ENCODE data around the gene CGB5.
"Not testable (repeated sequence)": the region's sequence is repeated elsewhere in the genome, so short reads cannot be mapped to it uniquely, and the experiment has no call there.

The CGB5 gene

DNA sequence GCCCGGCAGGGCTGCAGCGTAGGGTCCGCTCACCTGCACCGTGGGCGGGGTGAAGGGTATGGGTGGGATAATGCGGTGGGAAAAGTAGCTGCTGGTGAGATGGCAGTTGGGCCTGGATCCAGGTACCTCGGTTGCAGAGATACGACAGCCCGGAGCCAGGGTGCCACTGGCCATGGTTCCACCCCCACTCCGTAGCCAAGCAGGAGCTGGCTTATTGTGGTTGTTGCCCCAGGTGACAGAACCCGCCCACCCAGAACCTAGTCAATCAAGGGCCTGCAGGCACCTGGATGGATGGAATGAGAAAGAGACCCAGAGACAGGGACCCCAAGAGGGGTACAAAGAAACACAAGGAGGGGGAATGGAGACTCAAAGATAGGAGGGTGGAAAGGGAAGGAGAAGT, 23.3 kb upstream of the CGB5 start:
- DNase-seq (ENCODE audit: low read depth), result no peak
- H3K4me3 ChIP-seq (ENCODE audit: low read depth, low read length), result no peak overlapping the region

GRCh38 chr19:49020931-49021895, 22.4 kb upstream of the CGB5 start:
- peak; percentile 27 for DNase-seq (ENCODE audit: low read depth)
- H3K4me3 ChIP-seq (ENCODE audit: low read depth, low read length), result no peak overlapping the region

DNA sequence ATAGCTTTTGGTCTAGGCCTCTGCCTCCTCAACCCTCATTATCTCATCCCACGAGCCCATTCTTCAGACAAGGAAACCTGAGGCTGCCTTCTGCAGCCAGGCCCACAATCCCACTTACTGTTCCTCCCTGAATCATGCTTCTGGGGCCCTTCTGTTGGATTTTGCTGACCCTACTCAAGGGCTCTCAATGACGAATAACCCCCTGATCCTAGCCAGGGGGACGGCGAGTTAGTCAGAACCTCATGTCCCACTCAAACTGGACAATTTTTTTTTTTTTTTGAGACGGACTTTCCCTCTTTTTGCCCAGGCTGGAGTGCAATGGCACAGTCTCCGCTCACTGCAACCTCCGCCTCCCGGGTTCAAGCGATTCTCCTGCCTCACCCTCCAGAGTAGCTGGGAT, 21.5 kb upstream of the CGB5 start:
- no peak overlapping the region for H3K4me3 ChIP-seq (ENCODE audit: low read depth, low read length)
- DNase-seq (ENCODE audit: low read depth), result no peak

- H3K4me3 ChIP-seq (ENCODE audit: low read depth, low read length); DNase-seq (ENCODE audit: low read depth): not testable (repeated sequence)
These were observed 19.4 kb upstream of the CGB5 start, which contains the start of gene CGB3 for GRCh38 chr19:49024233-49024632. TSS of gene CGB3 (minus strand) at chr19:49024333. CDS start at chr19:49023971, 362 bp downstream.

DNA sequence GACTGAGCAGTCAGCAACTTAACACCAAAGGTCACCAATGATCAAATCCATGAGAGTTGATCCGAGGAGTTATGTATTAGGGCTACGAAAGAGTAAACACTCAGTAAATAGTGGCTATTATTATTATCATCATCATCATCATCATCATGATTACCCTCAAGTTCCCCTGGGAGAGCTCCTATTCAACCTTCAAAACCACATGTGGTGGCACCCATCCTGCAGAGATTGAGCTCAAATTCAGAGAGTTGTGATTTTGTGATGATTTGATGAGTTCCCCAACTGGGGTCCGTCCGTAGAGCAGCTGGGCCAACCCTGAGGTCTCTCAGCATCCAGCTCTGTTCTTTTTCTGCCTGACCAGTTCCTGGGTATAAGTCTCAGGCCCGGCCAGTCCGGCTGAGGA, 18.6 kb upstream of the CGB5 start:
- not testable (repeated sequence) for H3K4me3 ChIP-seq (ENCODE audit: low read depth, low read length); DNase-seq (ENCODE audit: low read depth)

GRCh38 chr19:49025599-49025998, 18.0 kb upstream of the CGB5 start:
- not testable (repeated sequence) for DNase-seq (ENCODE audit: low read depth); H3K4me3 ChIP-seq (ENCODE audit: low read depth, low read length)

- DNase-seq (ENCODE audit: low read depth), result not testable (repeated sequence)
These were observed 15.0 kb upstream of the CGB5 start for GRCh38 chr19:49028686-49029085.

DNA sequence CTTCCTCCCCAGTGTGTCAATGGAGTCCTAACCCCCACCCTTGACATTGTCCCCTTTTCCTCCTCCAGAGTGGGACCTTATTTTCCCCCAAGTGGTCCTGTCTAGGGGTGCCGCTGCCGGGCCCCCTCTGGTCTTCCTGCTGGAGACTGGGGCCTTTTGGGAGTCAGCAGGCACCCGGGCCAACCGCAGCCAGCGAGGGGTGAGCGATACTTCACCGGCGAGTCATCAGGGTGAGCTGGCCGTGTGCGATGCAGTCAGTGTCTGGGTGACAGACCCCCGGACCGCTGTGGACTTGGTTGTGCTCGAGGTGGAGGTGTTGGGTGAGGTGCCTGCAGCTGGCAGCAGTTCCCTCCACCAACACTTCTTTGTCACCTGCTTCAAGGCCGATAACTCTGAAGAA, 13.9 kb upstream of the CGB5 start:
- H3K4me3 ChIP-seq (ENCODE audit: low read depth, low read length); DNase-seq (ENCODE audit: low read depth): not testable (repeated sequence)

More at GRCh38 chr19:49028686-49029085, 15.0 kb upstream of the CGB5 start:
- not testable (repeated sequence) for H3K4me3 ChIP-seq (ENCODE audit: low read depth, low read length)

GRCh38 chr19:49030323-49030722, 13.3 kb upstream of the CGB5 start:
- not testable (repeated sequence) for H3K4me3 ChIP-seq (ENCODE audit: low read depth, low read length); DNase-seq (ENCODE audit: low read depth)

DNA sequence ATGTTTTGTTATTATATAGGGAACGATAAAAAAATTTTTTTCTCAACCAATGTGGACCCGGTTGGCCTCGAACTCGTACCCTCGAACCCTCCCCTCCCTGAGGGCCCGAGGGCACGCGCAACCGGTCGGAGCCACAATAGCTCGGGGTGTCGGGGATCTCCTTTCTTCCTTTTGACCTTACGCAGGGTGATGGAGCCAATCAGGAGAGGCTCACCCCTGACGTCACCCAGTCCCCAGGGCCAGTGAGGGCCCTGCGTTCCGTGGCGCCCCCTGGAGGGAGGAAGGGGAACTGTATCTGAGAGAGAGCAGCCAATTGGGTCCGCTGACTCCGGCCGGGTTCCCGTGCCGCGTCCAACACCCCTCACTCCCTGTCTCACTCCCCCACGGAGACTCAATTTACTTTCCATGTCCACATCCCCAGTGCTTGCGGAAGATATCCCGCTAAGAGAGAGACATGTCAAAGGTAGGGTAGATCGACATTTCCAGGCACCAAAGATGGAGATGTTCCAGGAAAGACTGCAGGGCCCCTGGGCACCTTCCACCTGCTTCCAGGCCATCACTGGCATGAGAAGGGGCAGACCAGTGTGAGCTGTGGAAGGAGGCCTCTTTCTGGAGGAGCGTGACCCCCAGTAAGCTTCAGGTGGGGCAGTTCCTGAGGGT, 11.9 kb upstream of the CGB5 start, which contains the start of gene CGB2:
Gene CGB2, plus strand, starts transcription at position 249 of the 660 bp plus-strand sequence. Its CDS starts 206 bp downstream, at position 455.
- not testable (repeated sequence) for DNase-seq (ENCODE audit: low read depth); H3K4me3 ChIP-seq (ENCODE audit: low read depth, low read length)

DNA sequence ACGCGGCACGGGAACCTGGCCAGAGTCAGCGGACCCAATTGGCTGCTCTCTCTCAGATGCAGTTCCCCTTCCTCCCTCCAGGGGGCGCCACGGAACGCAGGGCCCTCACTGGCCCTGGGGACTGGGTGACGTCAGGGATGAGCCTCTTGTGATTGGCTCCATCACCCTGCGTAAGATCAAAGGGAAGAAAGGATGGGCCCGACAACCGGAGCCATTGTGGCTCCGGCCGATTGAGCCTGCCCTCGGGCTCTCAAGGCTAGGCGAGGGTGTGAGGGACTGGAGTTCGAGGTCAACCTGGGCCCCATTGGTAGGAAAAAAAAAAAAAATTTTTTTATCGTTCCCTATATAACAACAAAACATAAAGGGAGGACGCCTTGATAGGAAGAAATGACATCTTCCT, 6.8 kb upstream of the CGB5 start, which contains the start of gene CGB1:
Gene CGB1, minus strand, starts transcription at position 81 of the 400 bp plus-strand sequence. CDS start 184 bp downstream, outside the sequence.
- H3K4me3 ChIP-seq (ENCODE audit: low read depth, low read length); DNase-seq (ENCODE audit: low read depth): not testable (repeated sequence)

- not testable (repeated sequence) for DNase-seq (ENCODE audit: low read depth); H3K4me3 ChIP-seq (ENCODE audit: low read depth, low read length)
These were observed 5.5 kb upstream of the CGB5 start for GRCh38 chr19:49038111-49038510.

DNA sequence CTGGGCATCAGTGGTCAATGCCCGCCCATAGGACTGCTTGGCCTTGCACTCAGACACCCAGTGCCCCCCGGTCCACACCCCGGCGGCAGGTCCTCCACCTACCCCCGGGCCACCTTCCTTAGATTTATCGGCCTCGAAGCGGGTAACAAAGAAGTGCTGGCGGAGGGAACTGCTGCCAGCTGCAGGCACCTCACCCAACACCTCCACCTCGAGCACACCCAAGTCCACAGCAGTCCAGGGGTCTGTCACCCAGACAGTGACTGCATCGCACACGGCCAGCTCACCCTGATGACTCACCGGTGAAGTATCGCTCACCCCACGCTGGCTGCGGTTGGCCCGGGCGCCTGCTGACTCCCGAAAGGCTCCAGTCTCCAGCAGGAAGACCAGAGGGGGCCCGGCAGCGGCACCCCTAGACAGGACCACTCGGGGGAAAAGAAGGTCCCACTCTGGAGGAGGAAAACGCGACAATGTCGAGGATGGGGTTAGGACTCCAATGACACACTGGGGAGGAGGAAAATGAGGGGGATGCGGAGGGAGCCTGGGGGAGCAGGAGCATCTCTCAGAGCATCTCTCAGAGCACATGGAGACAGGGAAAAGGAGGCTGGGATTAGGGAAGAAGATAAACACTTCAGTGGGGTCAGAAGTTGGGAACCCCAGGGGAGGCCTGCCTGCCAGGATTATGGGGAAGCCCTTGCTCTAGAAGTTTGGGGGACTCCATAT, 4.9 kb upstream of the CGB5 start:
- H3K4me3 ChIP-seq (ENCODE audit: low read depth, low read length); DNase-seq (ENCODE audit: low read depth): not testable (repeated sequence)

DNA sequence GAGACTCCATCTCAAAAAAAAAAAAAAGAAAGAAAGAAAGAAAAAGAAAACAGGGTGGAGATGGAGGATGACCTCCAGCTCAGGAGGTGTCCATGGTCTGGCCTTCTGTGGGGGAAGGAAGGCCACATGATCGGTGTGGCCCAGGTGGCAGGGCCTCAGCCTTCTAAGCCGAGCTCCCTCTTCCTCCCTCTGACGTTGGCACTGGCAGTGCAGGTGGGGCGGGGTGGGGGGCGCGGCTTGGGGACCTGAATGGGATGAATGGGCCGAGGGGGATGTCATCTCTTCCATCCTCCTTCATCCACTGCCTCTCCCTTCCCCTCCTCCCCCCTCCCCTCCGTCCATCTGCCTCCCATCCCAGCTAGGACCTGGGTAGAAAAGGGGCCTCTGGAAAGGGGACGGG, 3.9 kb upstream of the CGB5 start:
- not testable (repeated sequence) for H3K4me3 ChIP-seq (ENCODE audit: low read depth, low read length); DNase-seq (ENCODE audit: low read depth)

DNA sequence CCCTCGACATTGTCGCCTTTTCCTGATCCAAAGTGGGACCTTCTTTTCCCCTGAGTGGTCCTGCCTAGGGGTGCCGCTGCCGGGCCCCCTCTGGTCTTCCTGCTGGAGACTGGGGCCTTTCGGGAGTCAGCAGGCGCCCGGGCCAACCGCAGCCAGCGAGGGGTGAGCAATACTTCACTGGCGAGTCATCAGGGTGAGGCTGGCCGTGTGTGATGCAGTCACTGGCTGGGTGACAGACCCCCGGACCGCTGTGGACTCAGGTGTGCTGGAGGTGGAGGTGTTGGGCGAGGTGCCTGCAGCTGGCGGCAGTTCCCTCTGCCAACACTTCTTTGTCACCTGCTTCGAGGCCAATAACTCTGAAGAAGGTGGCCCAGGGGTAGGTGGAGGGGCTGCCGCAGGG, 1.5 kb upstream of the CGB5 start:
- no peak for DNase-seq (ENCODE audit: low read depth)
- no peak overlapping the region for H3K4me3 ChIP-seq (ENCODE audit: low read depth, low read length)

- DNase-seq (ENCODE audit: low read depth); H3K4me3 ChIP-seq (ENCODE audit: low read depth, low read length): not testable (repeated sequence)
These were observed 982 bp upstream of the CGB5 start for GRCh38 chr19:49042666-49043065.

DNA sequence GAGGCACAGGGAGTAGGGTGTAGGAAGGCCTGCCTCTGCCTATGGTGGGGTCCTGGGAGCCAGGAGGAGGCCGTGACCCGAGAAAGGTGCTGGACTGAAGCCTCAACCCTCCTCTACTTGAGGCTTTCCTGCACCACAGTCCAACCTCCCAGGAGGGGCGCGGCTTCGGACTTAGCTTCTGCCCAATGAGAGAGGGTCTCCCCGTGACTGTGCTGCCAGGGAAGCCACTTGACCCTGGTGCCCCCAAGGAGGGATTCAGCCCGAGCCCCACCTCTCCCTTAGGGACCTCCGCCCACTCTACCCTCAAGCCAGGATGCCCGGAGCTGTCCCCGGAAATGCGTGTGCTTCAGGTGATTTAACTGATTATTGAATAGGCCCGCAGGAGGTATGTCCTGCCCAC, 5.4 kb downstream of the CGB5 start, which contains the start of gene CGB8:
Gene CGB8, minus strand, starts transcription at position 101 of the 400 bp plus-strand sequence. CDS start 372 bp downstream, outside the sequence.
- not testable (repeated sequence) for DNase-seq (ENCODE audit: low read depth)

GRCh38 chr19:49049834-49050233, 6.2 kb downstream of the CGB5 start:
- not testable (repeated sequence) for H3K4me3 ChIP-seq (ENCODE audit: low read depth, low read length); DNase-seq (ENCODE audit: low read depth)

More for the DNA sequence above, 5.4 kb downstream of the CGB5 start, which contains the start of gene CGB8:
- H3K4me3 ChIP-seq (ENCODE audit: low read depth, low read length), result not testable (repeated sequence)

- not testable (repeated sequence) for H3K4me3 ChIP-seq (ENCODE audit: low read depth, low read length); DNase-seq (ENCODE audit: low read depth)
These were observed 6.9 kb downstream of the CGB5 start for GRCh38 chr19:49050376-49051033.
